Hindlimb muscle (tissue), 1 donor: ENCODE measurements around the gene FAM131A. TPM values are rescaled to one million over a fixed set of nuclear protein-coding genes. Genes with fewer than 3 reads are reported as not detected.

ENCODE experiments used
- DNase-seq: peaks from one replicate; pipeline ENCODE4 v3.0.0-alpha.2; 2013
- polyA plus RNA-seq: library from polyadenylated mRNA; unstranded; fragments of 120-200 nt; gene quantifications from one replicate; pipeline ENCODE4 v1.2.1, GENCODE V29; 2013; ENCODE audit not compliant: insufficient read length

FAM131A gene
- polyA plus RNA-seq, 1 donor, result 9.7 TPM

- no peak for DNase-seq
Observed at GRCh38 chr3:184358124-184358767, 20.8 kb downstream of the FAM131A start.

- DNase-seq, result no peak
Observed at GRCh38 chr3:184358921-184359350, 21.5 kb downstream of the FAM131A start.

GRCh38 chr3:184359610-184360009, 22.2 kb downstream of the FAM131A start:
- DNase-seq, result no peak

- DNase-seq, result no peak
Observed at GRCh38 chr3:184360070-184360928, 22.9 kb downstream of the FAM131A start.

- no peak for DNase-seq
Observed at GRCh38 chr3:184360929-184361531, 23.6 kb downstream of the FAM131A start.

- no peak for DNase-seq
Observed at GRCh38 chr3:184361532-184361931, 24.1 kb downstream of the FAM131A start, which contains the start of the genes CLCN2 and POLR2H. CLCN2 (minus strand) TSS chr3:184361605; CDS start chr3:184361479, 126 bp downstream. POLR2H (plus strand) TSS chr3:184361710; CDS start chr3:184363493, 1,783 bp downstream.

GRCh38 chr3:184361932-184362667, 24.7 kb downstream of the FAM131A start:
- no peak for DNase-seq

GRCh38 chr3:184362668-184363546, 25.5 kb downstream of the FAM131A start:
- DNase-seq, result peak; percentile 97

- DNase-seq, result no peak
Observed at GRCh38 chr3:184366619-184367289, 29.4 kb downstream of the FAM131A start.

- no peak for DNase-seq
Observed at GRCh38 chr3:184368116-184368515, 30.7 kb downstream of the FAM131A start.

GRCh38 chr3:184368586-184369183, 31.3 kb downstream of the FAM131A start:
- DNase-seq, result no peak

- peak; percentile 89 for DNase-seq
Observed at GRCh38 chr3:184371570-184372018, 34.2 kb downstream of the FAM131A start.

GRCh38 chr3:184372296-184372821, 35.0 kb downstream of the FAM131A start:
- DNase-seq, result no peak

GRCh38 chr3:184372911-184373310, 35.5 kb downstream of the FAM131A start:
- no peak for DNase-seq

- DNase-seq, result no peak
Observed at GRCh38 chr3:184373422-184373821, 36.0 kb downstream of the FAM131A start.

GRCh38 chr3:184375747-184376461, 38.5 kb downstream of the FAM131A start:
- DNase-seq, result no peak

- no peak for DNase-seq
Observed at GRCh38 chr3:184377374-184377773, 40.0 kb downstream of the FAM131A start.

- no peak for DNase-seq
Observed at GRCh38 chr3:184377882-184378445, 40.6 kb downstream of the FAM131A start, which contains the start of gene THPO. THPO (minus strand) TSS chr3:184378207; CDS start chr3:184376259, 1,948 bp downstream.
